GM18507 (cell line): ENCODE data around the gene CRYBA1.
"Not testable (repeated sequence)": the region's sequence is repeated elsewhere in the genome, so short reads cannot be mapped to it uniquely, and the experiment has no call there.

ENCODE experiments used
- DNase-seq: peaks from one replicate; pipeline ENCODE4 v3.0.0; 2011; ENCODE audit warnings: low read depth; ENCODE audit not compliant: insufficient read length; ENCODE audit errors: extremely low spot score
- FAIRE-seq: peaks from 2 replicates; lab custom pipeline; 2011; peaks lifted over from hg19 to GRCh38; lab: Jason Lieb, UNC

The CRYBA1 gene

GRCh38 chr17:29246628-29247027, at the start of gene CRYBA1:
Gene CRYBA1 (plus strand): TSS chr17:29246859. CDS start chr17:29246864, 5 bp downstream.
- DNase-seq (no peak), FAIRE-seq (no peak)

- FAIRE-seq (no peak), DNase-seq (no peak)
Observed at GRCh38 chr17:29197516-29198272, 49.0 kb upstream of the CRYBA1 start.

- FAIRE-seq: not testable (repeated sequence)
Observed at GRCh38 chr17:29204068-29204804, 42.4 kb upstream of the CRYBA1 start.

GRCh38 chr17:29205047-29205446, 41.6 kb upstream of the CRYBA1 start:
- FAIRE-seq (no peak), DNase-seq (no peak)

More at GRCh38 chr17:29204068-29204804, 42.4 kb upstream of the CRYBA1 start:
- DNase-seq: not testable (repeated sequence)

- FAIRE-seq (no peak), DNase-seq (no peak)
Observed at GRCh38 chr17:29207975-29208374, 38.7 kb upstream of the CRYBA1 start.

GRCh38 chr17:29209073-29209472, 37.6 kb upstream of the CRYBA1 start:
- FAIRE-seq (no peak), DNase-seq (no peak)

GRCh38 chr17:29210879-29211278, 35.8 kb upstream of the CRYBA1 start:
- DNase-seq (no peak), FAIRE-seq (no peak)

- no peak for DNase-seq
- no peak for FAIRE-seq
Observed at GRCh38 chr17:29212094-29212631, 34.5 kb upstream of the CRYBA1 start.

- DNase-seq (no peak), FAIRE-seq (no peak)
Observed at GRCh38 chr17:29212681-29213121, 34.0 kb upstream of the CRYBA1 start.

GRCh38 chr17:29214215-29215146, 32.2 kb upstream of the CRYBA1 start:
- FAIRE-seq: no peak
- no peak for DNase-seq

- no peak for FAIRE-seq
- DNase-seq: no peak
Observed at GRCh38 chr17:29215174-29215573, 31.5 kb upstream of the CRYBA1 start.

- FAIRE-seq: no peak
- no peak for DNase-seq
Observed at GRCh38 chr17:29215717-29216116, 30.9 kb upstream of the CRYBA1 start.

GRCh38 chr17:29216181-29216580, 30.5 kb upstream of the CRYBA1 start:
- DNase-seq: no peak
- FAIRE-seq: no peak

GRCh38 chr17:29216856-29217255, 29.8 kb upstream of the CRYBA1 start:
- no peak for FAIRE-seq

GRCh38 chr17:29219378-29220047, 27.1 kb upstream of the CRYBA1 start:
- peak; percentile 44 for DNase-seq
- peak; percentile 84 for FAIRE-seq

More at GRCh38 chr17:29216856-29217255, 29.8 kb upstream of the CRYBA1 start:
- no peak for DNase-seq

GRCh38 chr17:29221338-29221737, 25.3 kb upstream of the CRYBA1 start:
- DNase-seq, FAIRE-seq: not testable (repeated sequence)

- no peak for FAIRE-seq
- no peak for DNase-seq
Observed at GRCh38 chr17:29225396-29225795, 21.3 kb upstream of the CRYBA1 start.

GRCh38 chr17:29233301-29233700, 13.4 kb upstream of the CRYBA1 start:
- FAIRE-seq (no peak), DNase-seq (no peak)

- not testable (repeated sequence) for DNase-seq, FAIRE-seq
Observed at GRCh38 chr17:29234972-29235371, 11.7 kb upstream of the CRYBA1 start.
